HuH-7.5 (cell line): Measurements from ENCODE around the gene TESK1.
A peak's percentile ranks its signal among the peaks of the same experiment; 100 is the strongest.
"Not testable (repeated sequence)": the region's sequence is repeated elsewhere in the genome, so short reads cannot be mapped to it uniquely, and the experiment has no call there.

Experiments
- DNase-seq: peaks from one replicate; pipeline ENCODE4 v3.0.0; 2011; ENCODE audit warnings: low spot score

The TESK1 gene

DNA sequence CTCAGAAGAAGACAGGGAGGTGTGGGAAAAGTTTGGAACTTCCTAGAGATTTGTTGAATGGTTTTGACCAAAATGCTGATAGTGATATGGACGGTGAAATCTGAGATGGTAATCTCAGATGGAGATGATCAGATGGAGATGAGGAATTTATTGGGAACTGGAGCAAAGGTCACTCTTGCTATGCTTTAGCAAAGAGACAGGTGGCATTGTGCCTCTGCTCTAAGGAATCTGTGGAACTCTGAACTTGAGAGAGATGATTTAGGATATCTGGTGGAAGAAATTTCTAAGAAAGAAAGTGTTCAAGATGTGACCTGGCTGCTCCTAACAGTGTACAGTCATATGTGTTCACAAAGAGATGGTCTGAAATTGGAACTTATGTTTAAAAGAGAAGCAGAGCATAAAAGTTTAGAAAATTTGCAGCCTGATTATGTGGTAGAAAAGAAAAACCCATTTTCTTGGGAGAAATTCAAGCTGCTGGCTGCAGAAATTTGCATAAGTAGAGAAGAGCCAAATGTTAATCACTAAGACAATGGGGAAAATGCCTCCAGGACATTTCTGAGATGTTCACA lies 25.3 kb upstream of the TESK1 start:
- DNase-seq: not testable (repeated sequence)

DNA sequence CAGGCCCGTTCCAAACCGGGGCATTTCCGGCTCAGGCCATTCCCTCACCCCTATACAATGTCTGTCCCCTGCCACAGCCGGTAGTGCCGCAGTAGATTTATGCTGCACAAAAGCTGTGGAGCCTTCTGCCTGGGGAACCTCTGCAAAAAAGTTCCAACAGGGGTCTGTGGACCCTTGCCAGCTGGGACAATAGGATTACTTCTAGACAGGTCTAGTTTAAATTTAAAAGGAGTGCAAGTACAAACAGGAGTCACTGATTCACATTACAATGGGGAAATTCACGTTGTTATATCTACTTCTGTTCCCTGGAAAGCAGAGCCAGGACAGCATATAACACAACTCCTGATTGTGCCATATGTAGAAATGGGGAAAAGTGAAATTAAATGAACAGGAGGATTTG lies 21.5 kb upstream of the TESK1 start:
- DNase-seq: not testable (repeated sequence)

DNA sequence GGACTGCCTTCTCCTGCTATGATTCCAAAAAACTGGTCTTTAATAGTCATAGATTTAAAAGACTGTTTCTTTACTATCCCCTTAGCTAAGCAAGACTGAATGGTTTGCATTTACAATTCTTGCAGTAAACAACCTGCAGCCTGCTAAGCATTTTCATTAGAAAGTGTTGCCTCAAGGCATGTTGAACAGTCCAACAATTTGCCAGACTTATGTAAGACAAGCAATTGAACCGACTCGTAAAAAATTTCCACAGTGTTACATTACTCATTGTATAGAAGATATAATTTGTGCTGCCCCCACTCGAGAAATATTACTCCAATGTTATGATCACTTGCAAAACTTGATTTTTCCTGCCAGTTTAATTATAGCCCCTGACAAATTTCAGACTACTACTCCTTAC lies 20.4 kb upstream of the TESK1 start:
- DNase-seq: not testable (repeated sequence)

DNA sequence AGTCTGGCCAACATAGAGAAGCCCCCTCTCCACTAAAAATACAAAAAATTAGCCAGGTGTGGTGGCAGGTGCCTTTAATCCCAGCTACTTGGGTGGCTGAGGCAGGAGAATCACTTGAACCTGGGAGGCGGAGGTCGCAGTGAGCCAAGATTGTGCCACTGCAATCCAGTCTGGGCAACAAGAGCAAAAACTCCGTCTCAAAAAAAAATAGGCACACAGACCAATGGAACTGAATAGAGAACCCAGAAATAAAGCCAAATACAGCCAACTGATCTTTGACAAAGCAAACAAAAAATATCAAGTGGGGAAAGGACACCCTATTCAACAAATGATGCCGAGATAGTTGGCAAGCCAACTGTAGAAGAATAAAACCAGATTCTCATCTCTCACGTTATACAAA lies 16.6 kb upstream of the TESK1 start:
- not testable (repeated sequence) for DNase-seq

DNA sequence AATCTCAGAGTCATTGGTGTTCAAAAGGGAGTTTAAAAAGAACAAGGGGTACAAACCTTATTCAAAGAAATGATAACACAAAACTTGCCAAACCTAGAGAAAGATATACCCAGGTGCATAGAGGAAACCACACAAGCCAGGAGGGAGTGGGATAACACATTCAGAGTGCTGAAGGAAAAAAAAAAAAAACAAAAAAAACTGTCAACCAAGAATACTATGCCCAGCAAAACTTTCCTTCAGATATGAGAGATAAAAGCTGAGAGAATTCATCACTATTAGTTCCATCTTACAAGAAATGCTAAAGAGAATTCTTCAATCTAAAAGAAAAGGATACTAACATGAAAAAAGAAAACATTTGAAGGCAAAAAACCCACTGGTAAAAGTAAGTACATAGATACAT lies 11.5 kb upstream of the TESK1 start:
- no peak for DNase-seq

DNA sequence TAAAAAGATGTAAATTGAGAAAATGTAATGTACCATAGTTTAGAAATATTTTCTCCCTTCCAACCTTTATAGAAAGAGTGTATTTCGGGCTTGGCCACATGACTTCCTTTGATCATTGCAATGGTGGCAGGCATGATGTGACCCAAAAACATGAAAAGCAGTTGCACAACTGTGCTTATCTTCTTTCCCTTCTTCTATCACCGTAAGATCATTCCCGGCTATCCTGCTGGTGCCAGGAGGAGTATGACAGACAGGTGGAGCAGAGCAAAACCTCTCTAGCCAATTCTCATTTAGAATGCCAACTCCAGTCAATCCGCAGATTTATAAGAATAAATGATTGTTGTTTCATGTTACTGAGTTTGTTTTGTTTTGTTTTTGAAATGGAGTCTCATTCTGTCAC lies 10.6 kb upstream of the TESK1 start:
- DNase-seq: no peak

DNA sequence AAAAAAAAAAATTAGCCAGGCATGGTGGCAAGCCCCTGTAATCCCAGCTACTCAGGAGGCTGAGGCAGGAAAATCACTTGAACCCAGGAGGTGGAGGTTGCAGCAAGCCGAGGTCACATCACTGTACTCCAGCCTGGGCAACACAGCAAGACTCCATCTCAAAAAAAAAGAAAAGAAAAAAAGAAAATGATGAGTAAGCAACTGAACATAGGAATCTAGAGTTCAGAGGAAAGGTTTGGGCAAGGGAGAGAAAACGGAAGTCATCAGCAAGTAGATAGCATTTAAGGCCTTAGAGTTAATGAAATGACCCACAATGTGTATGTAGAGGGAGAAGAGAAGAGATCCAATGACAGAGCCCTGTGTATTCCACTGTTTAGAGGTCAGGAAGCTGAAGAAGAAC lies 8.2 kb upstream of the TESK1 start:
- not testable (repeated sequence) for DNase-seq

DNA sequence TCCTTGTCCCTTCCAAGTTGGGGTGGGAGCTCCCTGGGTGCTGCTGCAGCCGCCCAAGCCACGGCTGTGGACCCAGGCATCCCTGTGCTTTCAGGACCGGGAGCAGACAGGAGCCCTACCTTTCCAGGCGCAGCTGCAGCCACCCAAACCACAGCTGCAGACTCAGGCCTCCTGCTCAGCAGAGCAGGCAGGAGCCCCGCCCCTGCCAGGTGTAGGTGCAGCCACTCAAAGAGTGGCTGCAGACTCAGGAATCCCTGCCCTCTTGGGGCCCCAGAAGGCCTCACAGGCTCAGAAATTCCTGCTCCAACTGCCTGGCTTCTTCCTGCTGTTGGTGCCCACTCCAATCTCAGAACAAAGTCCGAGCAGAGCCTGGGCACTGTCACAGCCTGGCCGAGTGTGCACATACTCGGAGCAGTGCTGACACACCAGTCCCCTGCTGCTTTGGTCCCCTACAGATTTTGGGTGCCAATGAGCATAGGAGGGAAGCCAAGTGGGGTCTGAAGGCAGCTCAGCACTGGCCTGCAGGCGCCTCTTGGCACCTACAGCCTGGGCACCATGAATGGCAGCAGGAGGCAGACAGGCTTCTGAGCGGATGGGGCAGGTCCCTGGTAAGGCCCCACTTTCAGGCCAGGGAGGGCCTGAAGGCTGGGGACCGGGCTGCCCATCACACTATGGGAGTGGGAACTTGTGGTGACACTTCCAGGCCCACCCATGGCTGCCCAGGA lies 6.0 kb upstream of the TESK1 start:
- DNase-seq: no peak

DNA sequence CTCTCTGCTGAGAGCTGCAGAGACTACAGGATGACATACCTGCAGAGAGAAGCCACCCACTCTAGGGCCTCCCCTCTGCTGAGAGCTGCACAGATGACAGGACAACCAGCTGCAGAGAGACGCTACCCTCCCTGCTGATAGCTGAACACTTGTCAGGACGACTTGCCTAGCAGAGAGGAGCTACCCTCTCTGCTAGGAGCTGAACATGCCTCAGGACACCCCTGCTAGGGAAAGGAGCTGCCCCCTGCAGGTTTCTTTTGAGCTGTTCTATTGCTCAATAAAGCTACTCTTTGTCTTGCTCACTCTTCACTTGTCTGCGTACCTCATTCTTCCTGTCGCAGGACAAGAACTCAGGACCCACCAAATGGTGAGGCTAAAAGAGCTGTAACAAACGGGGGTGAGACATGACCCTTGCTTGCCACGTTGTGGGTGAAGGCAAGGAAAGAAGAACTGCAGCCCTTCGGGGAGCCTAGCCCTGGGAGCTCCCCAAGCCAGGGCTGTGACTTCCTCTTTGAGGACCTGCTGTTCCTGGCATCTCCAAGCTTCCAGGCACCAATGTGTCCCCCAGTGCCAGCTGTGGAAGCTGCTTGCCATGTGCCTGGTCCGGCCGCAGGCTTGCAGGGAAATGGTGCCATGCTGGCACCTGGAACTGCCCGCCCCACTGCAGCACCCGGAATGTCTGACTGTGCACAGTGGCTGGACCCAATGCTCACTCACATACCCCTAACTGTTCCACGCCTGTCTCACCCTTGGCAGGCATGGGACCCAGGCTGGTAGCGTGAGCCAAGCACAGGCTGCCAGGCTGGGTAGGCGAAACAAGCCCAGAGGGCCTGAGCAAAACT lies 5.1 kb upstream of the TESK1 start:
- DNase-seq: no peak

DNA sequence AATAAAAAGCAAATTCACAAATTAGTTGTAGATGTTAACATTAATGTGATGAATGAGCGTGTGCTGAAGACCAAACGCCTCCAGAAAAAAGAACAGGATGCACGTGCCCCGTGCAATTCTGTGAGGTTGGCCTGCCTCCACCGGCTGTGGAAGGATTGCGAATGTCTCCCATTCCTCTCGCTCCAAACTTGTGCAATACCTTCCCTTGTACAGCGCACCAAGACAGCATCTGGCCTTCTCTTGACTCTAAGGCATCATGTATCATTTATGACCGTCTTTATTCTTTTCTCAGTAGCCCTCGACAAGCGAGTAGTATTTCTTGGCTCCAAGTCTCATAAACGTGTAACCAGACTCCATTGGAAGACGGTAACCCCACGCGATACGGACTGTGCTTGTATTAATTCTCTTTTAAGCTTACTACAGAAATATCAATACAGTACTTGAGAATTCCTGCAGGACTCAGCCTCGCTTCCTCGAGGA lies 1.5 kb upstream of the TESK1 start:
- DNase-seq: no peak

DNA sequence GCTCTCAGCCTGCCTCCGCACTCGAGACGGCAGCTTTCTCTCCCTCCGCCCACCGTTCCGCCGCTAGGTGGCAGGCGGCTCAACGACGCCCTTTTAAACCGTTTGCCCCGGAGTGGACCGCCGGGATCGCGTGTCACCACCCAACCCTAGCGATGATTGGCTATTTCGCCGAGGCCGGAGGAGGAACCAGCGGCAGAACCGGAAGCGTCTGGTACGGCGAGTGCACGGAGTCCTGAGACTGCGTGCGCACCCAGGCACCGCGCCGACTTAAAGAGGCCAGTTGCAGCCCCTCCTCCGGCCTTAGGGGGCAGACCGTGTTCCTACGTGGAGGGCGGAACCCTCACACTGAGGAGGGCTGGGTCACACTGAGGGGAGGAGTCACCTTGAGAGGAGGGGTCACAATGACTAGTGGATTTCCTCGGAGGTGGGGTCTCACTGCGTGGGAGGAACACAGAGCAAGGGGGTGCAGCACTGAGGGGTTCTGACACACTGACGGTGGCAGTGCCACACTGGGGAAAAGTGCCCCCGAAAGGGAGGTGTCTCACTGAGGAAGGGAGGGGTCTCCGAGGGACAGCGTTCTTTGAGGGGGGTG lies 980 bp upstream of the TESK1 start:
- DNase-seq: peak; percentile 99

DNA sequence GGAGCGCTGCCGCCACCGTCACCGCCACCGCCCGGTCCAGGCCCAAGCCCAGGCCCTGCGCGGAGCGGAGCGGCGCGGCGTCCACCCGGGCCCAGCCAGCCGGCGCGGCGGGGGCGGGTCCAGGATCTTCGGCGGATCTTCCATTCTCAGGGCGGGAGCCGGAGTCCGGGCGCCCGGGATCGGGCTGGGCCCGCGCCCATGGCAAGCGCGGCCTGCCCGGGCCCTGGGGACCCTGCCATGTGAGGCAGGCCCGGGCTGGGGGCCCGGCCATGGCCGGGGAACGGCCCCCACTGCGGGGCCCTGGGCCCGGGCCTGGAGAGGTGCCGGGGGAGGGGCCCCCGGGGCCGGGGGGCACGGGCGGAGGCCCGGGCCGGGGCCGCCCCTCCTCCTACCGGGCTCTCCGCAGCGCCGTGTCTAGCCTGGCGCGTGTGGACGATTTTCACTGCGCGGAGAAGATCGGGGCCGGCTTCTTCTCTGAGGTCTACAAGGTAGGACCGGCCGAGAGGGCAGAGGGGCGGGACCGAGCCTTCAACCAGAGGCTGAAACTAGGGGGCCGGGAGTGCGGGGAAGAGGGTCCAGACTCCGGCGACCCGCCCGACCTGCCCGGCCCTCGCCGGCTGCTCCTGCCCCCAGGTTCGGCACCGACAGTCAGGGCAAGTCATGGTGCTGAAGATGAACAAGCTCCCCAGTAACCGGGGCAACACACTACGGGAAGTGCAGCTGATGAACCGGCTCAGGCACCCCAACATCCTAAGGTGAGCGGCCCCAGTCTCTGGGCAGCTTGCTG lies 482 bp downstream of the TESK1 start:
- peak; percentile 77 for DNase-seq

DNA sequence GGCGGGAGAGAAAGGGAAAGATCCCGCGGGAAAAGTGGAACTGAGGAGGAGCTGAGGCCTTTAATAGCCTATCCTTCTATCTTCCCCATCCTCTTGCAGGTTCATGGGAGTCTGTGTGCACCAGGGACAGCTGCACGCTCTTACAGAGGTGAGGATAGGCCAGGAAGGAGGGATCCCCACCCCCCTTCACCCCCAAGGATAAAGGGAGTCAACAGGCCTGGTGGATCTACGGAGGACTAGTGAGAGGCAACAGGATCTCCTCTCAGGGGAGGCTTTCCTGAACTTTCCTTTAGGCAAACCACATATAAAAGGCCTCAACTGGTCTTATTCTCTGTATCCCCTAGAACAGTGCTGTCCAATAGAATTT lies 1.1 kb downstream of the TESK1 start:
- no peak for DNase-seq

DNA sequence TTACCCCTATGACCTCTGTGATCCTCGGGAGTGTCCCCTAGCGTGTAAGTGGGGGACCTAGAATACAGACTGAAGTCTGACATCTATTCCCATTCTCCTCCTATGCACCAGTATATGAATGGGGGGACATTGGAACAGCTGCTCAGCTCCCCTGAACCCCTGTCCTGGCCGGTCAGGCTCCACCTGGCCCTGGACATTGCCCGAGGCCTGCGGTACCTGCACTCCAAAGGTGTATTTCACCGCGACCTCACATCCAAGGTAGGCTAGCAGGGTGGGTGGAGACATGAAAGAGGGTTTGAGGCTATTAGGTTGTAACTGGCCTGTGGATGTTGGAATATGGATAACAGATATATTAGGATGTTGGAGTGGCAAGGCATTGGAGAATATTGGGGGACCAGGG lies 1.7 kb downstream of the TESK1 start:
- no peak for DNase-seq

DNA sequence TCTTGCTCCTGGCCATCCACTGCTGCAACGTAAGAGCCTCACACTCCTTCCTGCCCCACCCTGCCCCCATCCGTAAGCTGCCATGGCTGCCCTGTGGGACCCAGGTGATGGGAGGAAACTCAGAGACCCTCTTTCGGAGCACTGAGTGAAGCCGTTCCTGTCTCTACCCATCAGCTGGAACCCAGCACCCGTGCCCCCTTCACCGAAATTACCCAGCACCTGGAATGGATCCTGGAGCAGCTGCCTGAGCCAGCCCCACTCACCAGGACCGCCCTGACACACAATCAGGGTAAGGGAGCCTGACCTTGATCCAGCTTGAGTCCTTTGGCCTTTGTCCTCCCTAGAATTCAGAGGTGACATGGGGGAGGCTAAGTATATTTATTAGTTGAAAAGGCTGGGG lies 3.2 kb downstream of the TESK1 start:
- no peak for DNase-seq

DNA sequence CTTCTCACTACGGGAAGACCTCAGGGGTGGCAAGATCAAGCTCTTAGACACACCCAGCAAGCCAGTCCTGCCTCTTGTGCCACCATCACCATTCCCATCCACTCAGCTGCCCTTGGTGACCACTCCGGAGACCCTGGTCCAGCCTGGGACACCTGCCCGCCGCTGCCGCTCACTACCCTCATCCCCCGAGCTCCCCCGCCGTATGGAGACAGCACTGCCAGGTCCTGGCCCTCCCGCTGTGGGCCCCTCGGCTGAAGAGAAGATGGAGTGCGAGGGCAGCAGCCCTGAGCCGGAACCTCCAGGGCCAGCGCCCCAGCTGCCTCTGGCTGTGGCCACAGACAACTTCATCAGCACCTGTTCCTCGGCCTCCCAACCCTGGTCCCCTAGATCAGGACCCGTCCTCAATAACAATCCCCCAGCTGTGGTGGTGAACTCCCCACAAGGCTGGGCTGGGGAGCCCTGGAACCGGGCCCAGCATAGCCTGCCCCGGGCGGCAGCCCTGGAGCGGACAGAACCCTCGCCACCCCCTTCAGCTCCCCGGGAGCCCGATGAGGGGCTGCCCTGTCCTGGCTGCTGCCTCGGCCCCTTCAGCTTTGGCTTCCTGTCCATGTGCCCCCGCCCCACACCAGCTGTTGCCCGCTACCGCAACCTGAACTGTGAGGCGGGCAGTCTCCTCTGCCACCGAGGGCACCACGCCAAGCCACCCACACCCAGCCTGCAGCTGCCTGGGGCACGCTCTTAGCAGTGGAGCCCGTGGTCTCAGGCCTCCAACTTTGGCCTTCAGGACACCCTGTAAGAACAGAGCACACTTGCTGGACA lies 4.1 kb downstream of the TESK1 start:
- DNase-seq: no peak

DNA sequence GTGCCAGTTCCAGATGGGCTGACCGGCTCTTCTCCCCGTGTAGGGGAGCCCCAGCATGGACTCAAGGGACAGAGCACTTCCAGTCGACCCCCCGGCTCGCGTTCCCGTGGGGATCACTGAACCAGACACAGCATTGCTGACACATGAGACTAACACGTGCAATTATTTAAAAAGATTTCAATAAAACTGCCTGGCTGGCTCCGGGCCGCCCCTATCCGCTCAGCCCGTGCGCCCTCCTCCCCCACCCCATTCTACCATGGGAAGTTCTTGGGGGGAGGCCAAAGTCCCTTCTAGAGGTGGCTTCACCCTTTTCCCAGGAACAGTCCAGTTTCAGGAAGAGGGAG lies 4.7 kb downstream of the TESK1 start:
- DNase-seq: no peak

DNA sequence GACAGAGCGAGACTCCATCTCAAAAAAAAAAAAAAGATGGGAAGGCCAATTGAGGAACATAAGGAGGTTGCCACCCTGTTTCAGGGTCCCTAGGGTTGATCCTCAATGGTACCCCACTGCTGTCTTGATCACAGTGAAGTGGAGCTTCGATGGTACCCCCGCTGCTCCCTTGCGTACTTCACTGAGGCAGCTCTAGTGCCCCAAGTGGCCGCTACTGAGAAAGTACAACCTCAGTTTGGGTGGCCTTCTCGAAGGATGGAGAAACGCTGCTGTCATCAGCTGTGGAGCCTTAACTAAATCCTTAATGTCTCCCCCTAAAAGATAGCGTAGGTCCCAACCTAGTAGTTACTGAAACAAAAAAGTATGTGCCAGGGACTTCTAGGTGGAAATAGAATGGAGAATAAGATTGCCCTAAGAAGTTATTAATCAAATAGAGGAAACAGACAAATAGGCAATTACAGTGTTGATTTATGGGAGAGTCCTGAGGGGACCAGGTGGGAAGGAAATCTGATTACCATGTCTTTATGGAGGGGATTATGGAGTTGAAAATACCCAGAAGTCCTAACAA lies 6.3 kb downstream of the TESK1 start:
- peak; percentile 76 for DNase-seq

DNA sequence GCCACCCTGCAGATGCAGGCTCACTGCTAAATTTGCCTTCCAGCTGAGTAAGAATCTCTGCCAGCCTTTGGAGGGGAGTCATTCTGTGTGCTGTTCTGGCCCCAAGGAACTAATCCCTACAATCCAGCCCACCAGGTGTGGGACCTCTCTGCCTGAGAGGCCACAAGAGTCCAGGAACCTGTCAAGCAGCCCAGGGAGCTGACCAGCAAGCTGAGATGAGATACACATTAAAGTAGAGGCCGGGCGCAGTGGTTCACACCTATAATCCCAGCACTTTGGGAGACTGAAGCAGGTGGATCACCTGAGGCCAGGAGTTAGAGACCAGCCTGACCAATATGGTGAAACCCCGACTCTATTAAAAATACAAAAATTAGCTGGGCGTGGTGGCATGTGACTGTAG lies 7.0 kb downstream of the TESK1 start:
- DNase-seq: not testable (repeated sequence)

DNA sequence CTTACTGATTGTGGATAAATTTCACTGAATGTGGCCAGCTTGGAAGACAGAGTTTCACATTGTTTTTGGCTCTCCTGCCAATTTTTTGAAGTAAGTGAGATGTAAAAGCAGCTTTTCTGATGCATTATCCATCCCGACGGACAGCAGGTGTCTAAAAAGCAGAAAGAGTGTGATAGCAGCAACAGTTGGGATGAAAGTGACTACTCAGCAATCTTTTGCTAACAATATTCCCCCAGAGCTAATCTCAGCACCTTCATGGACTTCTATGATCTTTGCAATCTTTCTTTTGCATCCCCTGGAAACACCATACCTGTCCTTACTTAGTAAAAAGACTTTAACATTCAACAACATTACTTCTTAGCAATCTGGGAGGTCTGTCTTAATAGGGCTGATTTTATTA lies 7.8 kb downstream of the TESK1 start:
- DNase-seq: no peak
